ENCODE measurements around the gene TMA16. TPM values are rescaled to one million over a fixed set of nuclear protein-coding genes. Genes with fewer than 3 reads are reported as not detected.
"Not testable (repeated sequence)": the region's sequence is repeated elsewhere in the genome, so short reads cannot be mapped to it uniquely, and the experiment has no call there.

Gene TMA16
- total RNA-seq, 2 donors from 2014 or later: 40.2 to 60.5 TPM

DNA sequence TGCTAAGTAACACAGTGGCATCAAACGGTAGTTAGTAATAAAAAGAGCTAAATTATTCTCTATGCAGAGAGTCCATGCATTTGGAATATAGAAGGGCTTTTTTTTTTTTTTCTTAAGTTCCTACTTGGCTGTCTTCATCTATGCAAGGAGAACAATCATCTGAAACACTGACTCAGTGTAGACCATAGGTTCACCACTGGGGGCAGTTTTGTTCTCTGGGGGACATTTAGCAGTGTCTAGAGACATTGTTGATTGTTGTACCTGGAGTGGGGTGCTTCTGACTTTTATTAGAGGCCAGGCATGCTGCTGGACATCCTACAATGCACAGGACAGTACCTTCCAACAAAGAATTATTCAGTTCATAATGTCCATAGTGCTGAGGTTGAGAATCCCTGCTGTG is 41.2 kb downstream of the TMA16 start:
- Mint-ChIP-seq H3K27me3 (no peaks in the 10 kb centered on the region), H3K4me3 (no peak overlapping the region), H3K4me1 (ENCODE audit: low read depth in 2 of 2) (no peaks in the 10 kb centered on the region), H3K9me3 (no peaks in the 10 kb centered on the region), H3K36me3 (peaks cover 6% of the 10 kb centered on the region), H3K27ac (no peak overlapping the region)
- ATAC-seq (no peak), DNase-seq (ENCODE audit: low spot score) (no peak)

DNA sequence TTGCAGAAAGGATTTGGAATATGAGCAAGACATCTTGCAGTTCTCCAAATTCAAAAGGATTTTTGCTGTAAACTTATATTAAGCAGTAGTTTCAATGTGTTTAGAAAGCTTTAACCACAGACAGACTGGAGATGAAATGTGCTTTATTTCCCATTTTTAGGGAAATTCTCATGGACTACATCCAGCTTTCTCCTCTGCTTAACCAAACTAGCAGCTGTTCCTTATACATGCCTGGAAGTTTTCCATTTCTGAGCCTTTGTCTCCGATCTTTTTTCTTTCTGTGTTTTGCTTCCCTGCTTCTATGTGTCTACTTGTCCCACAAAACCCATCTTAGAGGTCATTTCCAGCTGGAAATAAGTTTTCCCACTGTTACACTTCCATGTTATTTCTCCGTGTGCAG is 41.6 kb downstream of the TMA16 start:
- H3K4me3 Mint-ChIP-seq: no peak overlapping the region
- H3K9me3 Mint-ChIP-seq: no peaks in the 10 kb centered on the region
- H3K36me3 Mint-ChIP-seq: peaks cover 3% of the 10 kb centered on the region
- ATAC-seq: no peak
- H3K27me3 Mint-ChIP-seq: no peaks in the 10 kb centered on the region
- no peak overlapping the region for H3K27ac Mint-ChIP-seq
- DNase-seq (ENCODE audit: low spot score): no peak
- no peaks in the 10 kb centered on the region for H3K4me1 Mint-ChIP-seq (ENCODE audit: low read depth in 2 of 2)

DNA sequence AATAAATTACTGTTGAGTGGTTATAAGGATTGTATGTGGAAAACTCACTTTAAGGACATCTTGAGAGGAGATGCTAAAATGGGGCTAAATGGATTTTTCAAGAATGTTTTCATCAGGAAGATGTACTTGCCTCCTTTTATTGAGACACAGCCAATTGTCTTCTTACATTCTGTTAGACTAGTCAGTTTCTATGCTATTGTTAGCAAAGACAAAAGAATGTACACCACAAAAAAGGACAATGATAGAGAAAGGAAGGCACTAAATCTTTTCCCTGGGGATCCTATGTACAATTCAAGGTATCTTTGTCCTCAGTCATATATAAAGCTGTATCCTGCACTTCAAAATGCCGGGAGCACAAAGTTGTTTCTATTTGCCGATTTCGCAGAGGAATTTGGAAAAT is 42.6 kb downstream of the TMA16 start:
- Mint-ChIP-seq H3K4me3 (no peak overlapping the region), H3K27ac (no peak overlapping the region), H3K36me3 (no peaks in the 10 kb centered on the region)

DNA sequence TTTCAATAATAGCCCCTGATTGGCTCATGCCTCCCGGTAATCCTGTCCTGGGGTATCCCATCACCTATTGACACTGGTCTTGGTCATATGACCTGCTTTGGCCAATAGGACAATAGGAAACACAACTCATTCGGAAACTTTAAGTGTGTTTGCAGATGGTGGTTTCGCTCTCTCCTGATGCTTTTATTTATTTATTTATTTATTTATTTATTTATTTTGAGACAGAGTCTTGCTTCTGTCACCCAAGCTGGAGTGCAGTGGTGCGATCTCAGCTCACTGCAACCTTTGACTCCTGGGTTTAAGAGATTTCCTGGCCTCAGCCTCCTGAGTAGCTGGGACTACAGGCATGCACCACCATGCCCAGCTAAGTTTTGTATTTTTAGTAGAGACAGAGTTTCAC is 44.3 kb downstream of the TMA16 start:
- H3K36me3 Mint-ChIP-seq; H3K27me3 Mint-ChIP-seq; H3K4me3 Mint-ChIP-seq; H3K27ac Mint-ChIP-seq; H3K9me3 Mint-ChIP-seq; DNase-seq (ENCODE audit: low spot score); ATAC-seq; H3K4me1 Mint-ChIP-seq (ENCODE audit: low read depth in 2 of 2): not testable (repeated sequence)

More for the DNA sequence above, 42.6 kb downstream of the TMA16 start:
- Mint-ChIP-seq H3K27me3 (no peaks in the 10 kb centered on the region), H3K9me3 (no peaks in the 10 kb centered on the region), H3K4me1 (ENCODE audit: low read depth in 2 of 2) (no peaks in the 10 kb centered on the region)
- DNase-seq (ENCODE audit: low spot score): no peak
- ATAC-seq: no peak

DNA sequence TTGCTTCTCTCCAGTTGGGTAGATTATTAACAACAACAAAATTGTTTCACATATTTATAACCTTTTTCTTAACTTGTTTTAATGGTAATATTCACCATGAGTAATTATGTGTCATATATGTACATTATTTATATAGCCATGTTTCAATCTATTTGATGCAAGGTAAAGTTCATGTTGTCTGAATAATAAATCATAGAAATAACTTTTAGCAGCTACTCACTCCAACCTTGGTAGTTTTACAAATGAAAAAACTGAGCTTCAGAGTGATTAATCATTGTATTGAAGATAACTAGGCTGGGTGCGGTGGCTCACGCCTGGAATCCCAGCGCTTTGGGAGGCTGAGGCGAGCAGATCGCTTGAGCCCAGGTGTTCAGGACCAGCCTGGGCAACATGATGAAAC is 46.0 kb downstream of the TMA16 start:
- no peak for DNase-seq (ENCODE audit: low spot score)
- H3K4me3 Mint-ChIP-seq: no peak overlapping the region
- no peaks in the 10 kb centered on the region for H3K36me3 Mint-ChIP-seq
- no peaks in the 10 kb centered on the region for H3K27me3 Mint-ChIP-seq
- no peaks in the 10 kb centered on the region for H3K9me3 Mint-ChIP-seq
- no peaks in the 10 kb centered on the region for H3K4me1 Mint-ChIP-seq (ENCODE audit: low read depth in 2 of 2)
- no peak overlapping the region for H3K27ac Mint-ChIP-seq
- ATAC-seq: no peak

DNA sequence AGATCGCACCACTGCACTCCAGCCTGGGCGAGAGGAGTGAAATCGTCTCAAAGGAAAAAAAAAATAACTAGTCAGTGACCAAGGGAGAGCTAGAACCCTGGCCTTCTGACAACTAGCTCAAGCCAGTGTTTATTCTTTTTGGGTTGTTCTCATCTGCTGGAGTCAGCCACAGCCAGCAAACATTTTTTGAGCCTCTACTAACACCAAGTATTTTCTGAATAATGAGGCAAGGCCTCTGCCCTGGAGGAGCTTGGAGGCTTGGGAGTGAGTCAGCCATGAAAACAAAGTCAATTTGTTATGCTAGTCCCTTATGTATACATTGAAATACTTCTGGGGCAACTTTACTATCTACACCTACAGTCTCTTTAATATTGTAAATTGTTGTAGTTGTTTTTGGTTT is 46.5 kb downstream of the TMA16 start:
- H3K27me3 Mint-ChIP-seq: no peaks in the 10 kb centered on the region
- H3K9me3 Mint-ChIP-seq: no peaks in the 10 kb centered on the region
- H3K36me3 Mint-ChIP-seq: no peaks in the 10 kb centered on the region
- H3K27ac Mint-ChIP-seq: no peak overlapping the region
- no peak overlapping the region for H3K4me3 Mint-ChIP-seq
- DNase-seq (ENCODE audit: low spot score) (no peak), ATAC-seq (no peak)
- H3K4me1 Mint-ChIP-seq (ENCODE audit: low read depth in 2 of 2): no peaks in the 10 kb centered on the region

DNA sequence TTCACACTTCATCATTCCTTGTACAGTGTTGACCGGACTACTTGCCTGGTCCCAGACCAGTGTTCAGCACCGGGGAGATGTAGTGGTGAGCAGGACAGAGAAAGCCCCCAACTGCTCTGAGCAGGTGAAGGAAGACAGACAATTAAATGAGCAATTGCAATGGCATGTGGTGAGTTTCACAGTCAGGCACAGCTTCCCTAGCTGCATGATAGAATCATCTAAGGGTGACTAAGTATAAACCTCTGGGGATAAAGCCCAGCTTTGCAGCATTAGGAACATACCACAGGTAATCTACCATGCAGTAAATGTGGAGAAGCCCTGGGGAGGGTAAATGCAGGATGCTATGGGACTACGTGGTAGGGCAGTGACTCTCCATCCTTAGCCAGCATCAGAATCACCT is 47.8 kb downstream of the TMA16 start:
- ATAC-seq (no peak), DNase-seq (ENCODE audit: low spot score) (no peak)
- Mint-ChIP-seq H3K27me3 (no peaks in the 10 kb centered on the region), H3K36me3 (no peaks in the 10 kb centered on the region), H3K4me1 (ENCODE audit: low read depth in 2 of 2) (no peaks in the 10 kb centered on the region), H3K27ac (no peak overlapping the region), H3K4me3 (no peak overlapping the region), H3K9me3 (no peaks in the 10 kb centered on the region)

DNA sequence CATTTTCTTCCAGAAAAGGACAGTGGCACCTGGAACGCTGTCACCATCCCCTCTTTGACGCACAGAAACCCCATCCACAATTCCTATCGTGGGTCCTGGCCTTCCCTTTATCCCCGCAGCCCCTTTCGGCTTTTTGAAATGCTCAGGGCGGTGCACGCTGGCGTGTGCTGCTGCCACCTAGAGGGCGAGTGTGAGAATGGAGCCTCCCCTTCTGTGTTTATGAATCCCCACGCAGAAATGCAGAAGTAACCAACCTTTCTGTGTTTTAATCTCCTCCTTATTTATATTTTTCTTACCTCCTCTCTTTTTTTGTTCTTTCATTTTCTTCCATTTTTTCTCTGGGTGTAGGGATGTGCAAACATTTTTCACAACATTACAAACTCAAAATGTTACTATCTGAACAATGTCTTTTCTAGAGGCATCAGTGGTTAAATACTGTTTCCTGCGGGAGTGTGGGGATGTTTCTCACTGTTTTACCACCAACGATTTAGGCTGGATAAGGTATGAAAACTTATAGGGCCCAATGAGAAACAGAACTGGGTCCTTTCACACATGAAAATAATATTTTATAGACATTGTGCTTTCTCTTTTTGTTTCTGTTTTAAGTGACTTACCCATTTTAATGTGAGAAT is 50.0 kb downstream of the TMA16 start:
- H3K36me3 Mint-ChIP-seq: no peaks in the 10 kb centered on the region
- H3K4me3 Mint-ChIP-seq: no peak overlapping the region
- H3K4me1 Mint-ChIP-seq (ENCODE audit: low read depth in 2 of 2): peaks cover 0 to 6% of the 10 kb centered on the region in 2 donors
- no peaks in the 10 kb centered on the region for H3K27me3 Mint-ChIP-seq
- ATAC-seq (peak; percentile 85 to 89), DNase-seq (ENCODE audit: low spot score) (peak; percentile 85)
- H3K9me3 Mint-ChIP-seq: no peaks in the 10 kb centered on the region
- H3K27ac Mint-ChIP-seq: no peak overlapping the region

DNA sequence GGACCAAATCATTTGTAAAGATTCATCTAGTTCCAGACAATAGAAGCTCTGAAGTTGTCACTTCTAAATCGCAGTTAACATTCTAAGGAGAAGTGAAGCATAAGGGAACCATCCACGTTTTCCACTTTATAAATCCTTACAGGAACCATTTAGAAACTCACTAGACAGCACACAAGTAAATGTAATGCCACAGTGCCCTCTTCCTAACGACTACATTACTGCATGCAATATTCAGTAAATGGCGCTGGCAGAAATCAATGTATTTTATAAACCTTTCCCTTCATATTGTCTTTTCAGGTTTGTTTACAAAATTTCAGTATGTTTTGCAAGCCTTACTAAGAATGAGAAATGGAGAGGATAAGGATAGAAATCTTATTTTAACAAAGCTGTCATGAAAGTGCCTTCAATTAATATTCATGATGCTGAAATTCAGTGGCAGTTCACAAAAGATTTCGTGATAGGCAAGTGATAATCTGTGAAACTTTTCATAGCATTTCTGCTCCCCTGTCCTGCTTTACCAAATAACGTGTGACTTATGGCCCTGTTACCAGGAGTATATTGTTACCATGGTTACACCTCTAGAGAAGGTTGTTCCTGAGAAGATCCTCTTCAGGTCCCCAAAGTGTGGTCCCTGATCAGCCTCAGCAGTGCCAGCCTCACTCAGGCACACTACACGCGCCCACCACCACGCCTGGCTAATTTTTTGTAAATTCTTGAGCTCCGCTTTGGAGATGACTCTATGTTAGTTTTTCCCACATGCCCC is 54.2 kb downstream of the TMA16 start:
- Mint-ChIP-seq H3K27ac (no peak overlapping the region), H3K9me3 (no peaks in the 10 kb centered on the region), H3K36me3 (no peaks in the 10 kb centered on the region), H3K27me3 (no peaks in the 10 kb centered on the region), H3K4me1 (ENCODE audit: low read depth in 2 of 2) (peaks cover 0 to 8% of the 10 kb centered on the region in 2 donors), H3K4me3 (no peak overlapping the region)
- DNase-seq (ENCODE audit: low spot score) (no peak), ATAC-seq (no peak)

DNA sequence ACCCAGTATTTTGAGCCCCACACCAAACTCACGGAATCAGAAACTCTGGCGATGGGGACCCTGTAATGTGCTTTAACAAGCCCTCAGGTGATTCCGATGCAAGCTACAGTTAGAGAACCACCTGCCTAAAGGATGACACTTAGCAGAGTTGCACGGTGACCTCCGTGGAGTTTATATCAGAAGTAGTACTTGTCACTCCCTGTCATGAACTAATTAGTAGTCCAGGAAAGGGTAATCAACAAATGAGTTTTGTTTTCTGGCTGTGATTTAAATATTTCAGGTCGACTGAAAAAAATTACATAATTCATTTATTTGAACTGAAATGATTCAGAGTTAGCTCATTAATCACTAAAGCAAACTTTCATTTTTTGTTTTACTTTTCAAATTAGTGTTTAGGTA is 56.4 kb downstream of the TMA16 start:
- no peaks in the 10 kb centered on the region for H3K9me3 Mint-ChIP-seq
- H3K36me3 Mint-ChIP-seq: no peaks in the 10 kb centered on the region
- ATAC-seq: no peak
- no peak overlapping the region for H3K27ac Mint-ChIP-seq
- H3K4me1 Mint-ChIP-seq (ENCODE audit: low read depth in 2 of 2): peaks cover 0 to 8% of the 10 kb centered on the region in 2 donors
- H3K27me3 Mint-ChIP-seq: peaks cover 0 to 2% of the 10 kb centered on the region in 2 donors
- no peak overlapping the region for H3K4me3 Mint-ChIP-seq
- DNase-seq (ENCODE audit: low spot score): no peak

DNA sequence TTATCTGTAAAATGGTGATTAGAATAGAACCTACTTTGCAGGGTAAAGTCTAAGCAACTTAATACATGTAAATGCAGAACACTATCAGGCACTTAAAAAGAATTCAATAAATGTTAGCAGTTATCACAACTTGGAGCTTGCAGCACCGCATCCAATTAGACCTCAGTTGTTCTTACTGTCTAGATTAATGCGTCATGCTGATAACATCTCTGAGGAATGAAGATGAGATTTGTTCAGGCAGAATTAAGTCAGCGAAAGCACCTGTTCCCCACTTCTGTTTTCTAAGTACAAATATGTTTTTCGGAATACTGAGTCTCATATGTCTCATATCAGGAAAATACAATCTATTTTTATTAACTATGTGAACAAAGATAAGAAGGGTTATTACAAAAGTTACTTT is 58.7 kb downstream of the TMA16 start:
- Mint-ChIP-seq H3K4me3 (no peak overlapping the region), H3K27ac (no peak overlapping the region), H3K27me3 (peaks cover 0 to 5% of the 10 kb centered on the region in 2 donors), H3K9me3 (no peaks in the 10 kb centered on the region), H3K4me1 (ENCODE audit: low read depth in 2 of 2) (peaks cover 5 to 12% of the 10 kb centered on the region in 2 donors), H3K36me3 (no peaks in the 10 kb centered on the region)
- ATAC-seq (no peak), DNase-seq (ENCODE audit: low spot score) (no peak)

DNA sequence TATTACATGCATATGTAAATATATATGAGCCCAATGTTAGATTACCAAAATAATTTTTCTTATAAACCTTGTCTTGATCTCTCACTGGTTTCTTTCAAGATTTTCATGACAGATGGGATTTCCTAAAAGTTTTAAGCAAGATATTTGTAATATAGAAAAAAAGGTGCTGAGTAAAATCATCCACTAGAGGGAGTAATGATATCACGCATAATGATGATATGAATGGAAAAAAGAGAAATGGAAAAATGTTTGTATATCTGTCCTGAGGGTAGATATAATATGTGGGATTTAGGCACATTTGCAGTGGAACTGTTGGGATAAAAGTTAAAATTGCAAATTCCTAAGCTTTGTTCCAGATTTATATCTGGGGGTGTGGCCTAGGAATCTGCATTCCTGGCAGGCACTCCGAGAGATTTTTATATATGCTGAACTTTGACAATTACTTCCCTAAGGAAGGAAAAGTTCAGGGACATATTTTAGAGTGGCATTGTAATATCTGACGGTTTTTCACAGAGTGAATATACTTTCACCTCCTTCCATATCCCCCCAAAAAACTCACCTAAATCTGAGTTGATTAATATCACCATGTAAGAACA is 60.5 kb downstream of the TMA16 start:
- no peak overlapping the region for H3K27ac Mint-ChIP-seq
- H3K27me3 Mint-ChIP-seq: peaks cover 0 to 5% of the 10 kb centered on the region in 2 donors
- H3K4me1 Mint-ChIP-seq (ENCODE audit: low read depth in 2 of 2): peaks cover 14 to 15% of the 10 kb centered on the region in 2 donors
- DNase-seq (ENCODE audit: low spot score) (no peak), ATAC-seq (no peak)
- H3K4me3 Mint-ChIP-seq: no peak overlapping the region
- no peaks in the 10 kb centered on the region for H3K36me3 Mint-ChIP-seq
- H3K9me3 Mint-ChIP-seq: no peaks in the 10 kb centered on the region

DNA sequence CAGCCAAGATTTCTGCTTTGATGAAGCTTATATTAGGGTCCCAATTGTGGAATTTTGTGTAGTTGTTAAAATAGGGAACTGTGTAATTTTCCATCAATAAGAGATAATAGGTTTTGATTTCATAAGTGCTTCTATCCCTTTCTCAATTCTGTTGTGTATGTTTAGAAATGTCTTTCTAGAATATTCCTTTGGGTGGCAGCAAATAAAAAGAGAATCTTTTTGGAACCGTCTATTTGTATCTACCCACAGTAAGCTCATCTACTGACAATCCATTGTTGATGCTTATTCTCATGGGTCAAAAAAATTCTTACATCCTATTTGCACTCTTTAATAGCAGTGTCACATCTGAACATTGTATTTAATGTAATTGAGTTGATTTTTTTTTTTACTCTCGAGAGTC is 61.7 kb downstream of the TMA16 start:
- no peak overlapping the region for H3K27ac Mint-ChIP-seq
- peaks cover 11 to 15% of the 10 kb centered on the region in 2 donors for H3K4me1 Mint-ChIP-seq (ENCODE audit: low read depth in 2 of 2)
- DNase-seq (ENCODE audit: low spot score): no peak
- no peaks in the 10 kb centered on the region for H3K9me3 Mint-ChIP-seq
- no peaks in the 10 kb centered on the region for H3K36me3 Mint-ChIP-seq
- no peak overlapping the region for H3K4me3 Mint-ChIP-seq
- ATAC-seq: no peak
- peaks cover 0 to 5% of the 10 kb centered on the region in 2 donors for H3K27me3 Mint-ChIP-seq

DNA sequence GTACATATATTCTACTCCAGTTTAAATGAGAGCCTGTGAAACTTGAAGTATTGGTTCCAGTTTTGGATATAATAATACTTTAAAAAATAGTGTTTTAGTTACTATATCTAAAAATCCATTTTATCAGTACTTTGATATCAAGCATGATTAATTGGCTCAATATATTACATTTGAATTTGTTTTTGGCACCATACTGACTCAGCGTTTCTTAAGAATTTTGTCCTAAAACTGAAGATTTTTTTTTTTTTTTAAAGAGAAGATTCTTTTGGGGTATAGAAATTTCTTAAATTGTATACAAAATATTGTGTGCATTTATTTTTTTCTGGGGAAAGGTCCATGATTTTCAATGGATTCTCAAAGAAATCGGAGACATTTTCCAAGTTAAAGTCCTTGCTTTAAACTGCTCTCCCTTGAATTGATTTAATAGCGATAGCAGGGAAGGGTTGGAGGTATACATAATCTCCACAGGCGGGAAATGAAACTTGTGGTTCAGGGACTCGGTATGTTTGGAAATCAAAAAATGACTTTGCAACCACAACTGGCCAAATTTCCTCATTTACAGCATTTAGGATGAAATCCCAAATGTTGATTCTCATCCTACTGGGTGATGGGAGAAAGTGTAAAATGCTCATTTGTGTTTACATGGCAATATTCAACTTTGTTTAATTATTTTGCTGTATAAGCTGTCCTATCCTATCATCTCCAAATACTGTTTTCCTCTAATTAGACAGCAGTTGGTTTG is 62.3 kb downstream of the TMA16 start:
- no peak overlapping the region for H3K27ac Mint-ChIP-seq
- H3K4me3 Mint-ChIP-seq: no peak overlapping the region
- H3K27me3 Mint-ChIP-seq: peaks cover under 1 to 5% of the 10 kb centered on the region in 2 donors
- ATAC-seq (no peak), DNase-seq (ENCODE audit: low spot score) (no peak)
- no peaks in the 10 kb centered on the region for H3K36me3 Mint-ChIP-seq
- peaks cover 11 to 15% of the 10 kb centered on the region in 2 donors for H3K4me1 Mint-ChIP-seq (ENCODE audit: low read depth in 2 of 2)
- H3K9me3 Mint-ChIP-seq: no peaks in the 10 kb centered on the region

All from natural killer cell treated with Interleukin-12 subunit alpha and Interleukin-12 subunit beta and Interleukin-15 and Interleukin-18, amount 100 ng/mL, for 72 hours (primary cell).